GM18858 (cell line): ENCODE data around the gene REXO1.

Experiments
- ATAC-seq: cut with Tn5 transposase; IDR thresholded peaks from one replicate; pipeline ENCODE4 v1.9.1; 2021; ENCODE audit not compliant: unreplicated experiment

REXO1 gene

DNA sequence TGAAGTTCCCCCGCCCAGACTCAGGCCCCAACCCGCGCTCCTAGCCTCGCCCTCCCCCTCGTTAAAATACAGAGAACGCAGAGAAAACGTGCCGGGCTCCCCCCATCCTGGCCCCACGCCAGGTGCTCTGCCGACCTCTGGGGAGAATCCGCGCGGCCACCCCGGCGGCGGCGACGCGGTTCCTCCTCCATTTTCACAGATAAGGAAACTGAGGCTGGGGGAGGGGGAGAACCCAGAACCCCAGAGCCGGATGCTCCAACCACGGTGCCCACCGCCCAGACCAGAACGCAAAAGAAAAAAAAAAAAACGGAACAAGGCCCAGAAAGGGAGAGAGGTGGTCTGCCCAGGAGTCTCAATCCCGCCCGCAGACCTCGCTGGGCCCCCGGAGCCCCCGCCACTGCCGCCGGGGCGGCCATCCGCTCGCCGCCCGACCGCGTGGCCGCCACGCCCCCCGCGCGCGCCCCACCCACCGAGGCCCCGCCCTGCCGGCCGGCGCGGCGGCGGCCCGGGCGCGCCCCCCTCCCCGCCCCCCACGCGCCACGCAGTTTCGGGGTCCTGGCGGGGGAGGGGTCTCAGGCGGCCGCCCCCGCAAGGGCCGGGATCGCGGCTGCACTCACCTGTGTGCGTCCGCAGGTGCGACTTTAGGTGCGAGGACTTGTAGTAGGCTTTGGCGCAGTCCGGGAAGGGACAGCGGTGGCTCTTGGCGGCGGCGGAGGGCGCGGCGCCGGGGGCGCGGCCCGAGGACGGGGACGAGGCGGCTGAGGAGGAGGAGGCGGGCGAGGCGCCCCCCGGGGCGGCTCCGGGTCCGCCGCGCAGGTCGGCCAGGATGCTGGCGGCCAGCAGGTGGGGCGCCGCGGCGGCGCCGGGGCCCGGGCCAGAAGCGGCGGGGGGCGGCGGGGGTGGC lies 14.4 kb upstream of the REXO1 start:
- ATAC-seq = no peak

GRCh38 chr19:1862068-1862423 lies 13.8 kb upstream of the REXO1 start:
- no peak for ATAC-seq

DNA sequence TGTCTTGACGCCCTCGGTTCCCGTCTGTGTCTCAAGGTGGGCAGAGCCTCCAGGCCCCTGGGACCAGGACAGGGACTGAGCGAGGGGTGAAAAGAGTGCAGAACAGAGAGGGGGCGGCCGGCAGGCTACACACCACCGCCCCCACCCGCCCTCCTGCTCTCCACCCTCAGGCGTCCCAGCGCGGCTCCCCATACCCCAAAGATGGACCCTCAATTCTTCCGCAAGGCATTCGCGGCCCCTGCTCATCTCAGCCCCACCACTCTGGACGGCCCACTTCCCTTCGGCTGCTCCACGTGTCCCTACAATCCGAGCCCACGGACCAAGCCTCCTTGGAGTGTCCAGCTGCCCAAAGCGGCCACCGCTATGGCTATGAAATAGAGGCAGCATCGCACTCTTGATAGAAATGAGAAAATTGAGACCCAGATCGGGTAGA lies 13.3 kb upstream of the REXO1 start:
- ATAC-seq = no peak

DNA sequence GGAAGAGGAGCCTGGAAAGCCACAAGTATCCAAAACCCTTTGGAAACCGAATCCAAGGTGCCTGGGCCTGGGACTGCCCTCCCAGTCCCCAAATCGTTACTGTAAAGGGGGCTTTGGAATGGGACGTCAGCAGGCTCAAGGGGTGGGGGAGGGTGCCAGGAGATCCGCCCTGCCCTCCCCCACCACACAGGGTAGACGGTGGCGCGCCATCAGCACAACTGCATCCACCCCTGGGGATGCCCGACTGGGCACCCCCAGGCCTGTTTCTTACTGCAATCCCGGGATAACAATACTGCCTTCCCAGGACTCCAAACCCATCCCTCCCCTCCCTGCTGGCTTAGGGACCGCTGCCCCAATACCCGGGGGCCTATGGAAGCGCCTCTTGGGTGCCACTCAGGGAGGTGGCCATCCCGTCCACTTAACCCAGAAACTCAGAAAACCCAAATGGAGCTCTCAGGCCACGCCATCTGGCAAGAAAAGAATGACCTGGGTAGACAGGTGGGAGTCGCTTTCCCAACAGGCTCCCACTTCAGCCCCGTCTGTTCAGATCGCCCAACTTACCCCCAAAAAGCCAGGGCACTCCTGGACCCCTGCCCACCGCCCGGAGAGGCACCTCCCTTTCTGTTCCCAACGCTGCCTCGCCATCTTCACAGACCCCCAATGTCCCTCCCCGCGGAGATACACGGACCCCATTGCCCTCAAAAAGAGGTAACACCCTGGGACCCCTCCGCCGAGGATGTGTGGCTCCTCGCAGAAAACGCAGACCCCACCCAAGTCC lies 12.7 kb upstream of the REXO1 start:
- ATAC-seq = no peak

- ATAC-seq = no peak
These were observed 11.9 kb upstream of the REXO1 start for GRCh38 chr19:1860042-1860775.

- no peak for ATAC-seq
These were observed 11.1 kb upstream of the REXO1 start for GRCh38 chr19:1859331-1859781.

- ATAC-seq = no peak
These were observed 10.3 kb upstream of the REXO1 start for GRCh38 chr19:1858412-1859081.

DNA sequence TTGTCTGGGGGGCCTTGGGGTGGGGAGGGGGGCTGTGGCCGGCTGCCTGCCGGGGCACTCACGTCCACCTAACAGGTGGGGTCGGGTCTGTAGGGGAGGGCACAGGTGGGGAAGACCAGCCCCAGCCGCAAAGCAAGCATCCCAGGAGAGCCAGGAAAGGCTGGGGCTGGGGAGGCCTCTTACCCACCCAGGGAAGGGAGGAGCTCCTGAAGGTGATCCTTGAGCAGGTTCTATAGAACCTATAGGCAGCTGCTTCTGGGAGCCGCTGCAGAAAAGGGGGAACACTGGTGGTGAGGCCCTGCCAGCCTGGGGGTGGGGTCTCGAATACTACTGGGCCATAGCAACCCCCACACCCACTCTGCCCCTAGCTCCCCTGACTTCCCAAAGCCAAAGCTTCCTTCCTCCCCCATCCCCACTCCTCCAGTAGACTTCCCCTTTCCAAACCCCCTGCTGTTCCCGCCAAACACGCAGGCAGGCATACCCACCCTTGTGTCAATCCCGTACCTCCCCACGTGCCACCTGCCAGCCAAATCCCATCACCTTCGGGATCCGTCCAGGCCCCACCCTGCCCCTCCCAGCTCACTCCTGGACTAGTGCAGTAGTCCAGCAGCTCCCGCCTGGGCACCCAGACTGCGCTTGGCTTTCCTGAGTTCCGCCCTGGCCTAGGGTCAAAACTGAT lies 9.5 kb upstream of the REXO1 start:
- ATAC-seq = no peak

- no peak for ATAC-seq
These were observed 8.7 kb upstream of the REXO1 start for GRCh38 chr19:1856698-1857603.

DNA sequence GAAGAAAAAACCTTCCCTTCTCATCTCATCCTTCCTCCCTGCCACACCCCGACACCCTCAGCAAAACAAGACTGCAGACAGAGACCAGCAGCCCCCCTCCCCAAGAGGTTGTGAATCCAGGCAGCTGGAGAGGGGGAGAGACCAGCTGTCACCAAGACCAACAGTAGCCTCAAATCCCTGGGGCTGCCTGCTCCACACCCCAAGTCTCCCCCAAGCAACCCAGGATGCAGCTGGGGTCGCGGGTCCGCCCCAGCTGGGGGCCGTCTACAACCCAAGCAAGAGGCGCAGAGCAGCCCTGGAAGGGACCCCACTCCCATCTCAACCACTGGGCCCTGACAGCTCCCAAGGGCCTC lies 8.0 kb upstream of the REXO1 start:
- ATAC-seq = no peak

DNA sequence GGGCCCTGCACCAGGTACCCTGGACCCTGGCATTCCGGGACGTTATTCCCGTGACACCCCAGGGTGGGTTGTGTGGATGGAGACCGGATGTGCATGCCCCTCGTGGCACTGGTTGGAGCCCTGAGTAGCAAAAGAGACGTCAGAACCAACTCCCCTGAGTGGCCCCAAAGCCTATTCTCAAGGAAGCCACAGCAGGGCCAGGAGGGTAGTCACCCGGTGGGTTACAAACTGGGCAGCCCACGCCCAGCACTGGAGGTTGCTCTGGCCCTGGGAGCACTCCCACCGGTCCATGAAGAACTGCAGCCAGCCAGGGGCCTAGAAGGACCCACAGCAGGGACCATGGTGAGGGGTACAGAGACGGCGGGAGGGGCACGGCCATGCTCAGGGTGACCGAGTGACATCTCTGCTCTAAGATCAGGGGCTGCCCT lies 7.6 kb upstream of the REXO1 start:
- no peak for ATAC-seq

DNA sequence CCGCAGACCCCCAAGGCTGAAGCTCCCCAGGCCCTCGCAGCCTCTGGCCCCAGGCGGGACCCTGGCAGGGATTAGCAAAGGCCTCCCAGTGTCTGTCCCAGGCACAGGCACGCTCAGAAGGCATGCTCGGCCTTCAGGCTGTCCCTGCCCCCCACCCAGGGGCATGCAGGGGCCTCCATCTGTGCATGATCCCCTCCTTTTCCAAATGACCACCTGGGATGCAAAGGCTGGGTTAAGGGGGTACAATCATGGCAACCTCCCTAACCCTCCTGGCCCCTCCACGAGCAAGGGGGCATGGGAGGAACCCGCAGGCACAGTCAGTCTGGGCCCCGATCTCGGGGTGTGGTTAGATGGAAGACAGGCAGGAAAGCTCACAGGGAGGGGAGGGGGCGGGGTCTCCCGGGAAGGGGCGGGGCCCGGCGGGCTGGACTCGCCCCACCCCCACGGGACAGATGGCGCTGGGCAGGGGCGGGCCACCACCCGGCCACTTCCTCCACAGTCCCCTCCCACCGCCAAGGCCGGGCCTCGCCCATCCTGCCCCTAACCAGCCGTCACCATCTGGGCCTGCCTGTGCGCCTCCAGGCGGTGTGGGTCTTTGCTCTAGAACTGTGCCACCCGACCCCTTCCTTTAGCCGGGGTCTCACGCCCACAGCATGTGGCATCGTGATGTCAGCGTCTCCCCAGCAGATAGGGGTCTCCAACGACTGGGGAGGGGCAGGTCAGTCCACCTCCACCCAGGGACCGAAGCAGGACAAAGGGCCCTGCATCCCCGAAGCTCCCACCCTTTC lies 7.0 kb upstream of the REXO1 start:
- ATAC-seq = no peak

DNA sequence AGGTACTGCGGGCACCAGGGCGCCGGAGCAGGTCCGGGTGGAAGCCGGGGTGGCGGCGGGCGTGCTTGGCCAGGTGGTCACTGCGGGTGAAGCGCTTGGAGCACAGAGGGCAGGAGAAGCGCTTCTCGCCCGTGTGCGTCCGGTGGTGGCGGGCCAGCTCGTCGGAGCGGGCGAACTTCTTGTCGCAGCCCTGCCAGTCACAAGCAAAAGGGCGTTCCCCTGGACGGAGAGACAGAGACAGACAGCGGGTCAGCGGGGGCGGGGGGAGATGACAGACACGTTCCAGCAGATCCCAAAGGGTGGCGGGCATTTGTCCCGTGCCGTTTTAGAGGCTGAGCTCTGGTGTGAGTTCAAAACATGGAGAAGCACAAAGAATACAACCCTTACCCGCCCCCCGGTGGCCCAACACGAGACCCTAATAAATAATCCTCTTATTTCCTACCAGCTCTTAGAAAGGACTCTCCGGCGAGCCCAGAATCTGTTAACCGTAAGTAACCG lies 6.3 kb upstream of the REXO1 start:
- ATAC-seq = no peak

DNA sequence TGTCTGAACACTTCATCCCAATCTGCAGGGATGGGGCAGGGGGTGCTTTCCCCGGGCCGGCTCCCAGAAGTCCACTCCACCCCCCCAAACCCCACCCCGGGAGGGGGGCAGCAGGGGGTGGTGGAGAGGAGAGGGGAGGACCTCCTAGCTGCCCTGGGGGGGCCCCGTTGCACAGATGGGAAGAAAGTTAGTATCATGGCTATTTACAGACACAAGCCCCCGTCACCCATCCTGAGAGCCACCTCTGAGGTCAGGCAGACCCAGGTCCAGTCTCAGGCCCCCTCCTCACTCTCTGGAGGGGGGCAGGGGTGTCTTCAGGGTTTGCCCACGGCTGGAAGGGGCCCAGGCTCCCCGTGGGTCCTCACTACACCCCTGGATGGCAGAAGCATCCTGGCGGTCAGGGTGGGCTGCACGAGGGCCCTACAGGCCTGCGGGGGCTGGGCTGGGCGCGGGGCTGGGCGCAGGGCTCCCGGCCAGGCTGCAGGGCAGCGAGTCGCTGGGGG lies 5.8 kb upstream of the REXO1 start:
- no peak for ATAC-seq

GRCh38 chr19:1853295-1854038 lies 5.2 kb upstream of the REXO1 start:
- no peak for ATAC-seq

- ATAC-seq = no peak
These were observed 4.4 kb upstream of the REXO1 start for GRCh38 chr19:1852581-1853128.
